ENCODE measurements around the gene RBM19.
"Not testable (repeated sequence)": the region's sequence is repeated elsewhere in the genome, so short reads cannot be mapped to it uniquely, and the experiment has no call there.

DNA sequence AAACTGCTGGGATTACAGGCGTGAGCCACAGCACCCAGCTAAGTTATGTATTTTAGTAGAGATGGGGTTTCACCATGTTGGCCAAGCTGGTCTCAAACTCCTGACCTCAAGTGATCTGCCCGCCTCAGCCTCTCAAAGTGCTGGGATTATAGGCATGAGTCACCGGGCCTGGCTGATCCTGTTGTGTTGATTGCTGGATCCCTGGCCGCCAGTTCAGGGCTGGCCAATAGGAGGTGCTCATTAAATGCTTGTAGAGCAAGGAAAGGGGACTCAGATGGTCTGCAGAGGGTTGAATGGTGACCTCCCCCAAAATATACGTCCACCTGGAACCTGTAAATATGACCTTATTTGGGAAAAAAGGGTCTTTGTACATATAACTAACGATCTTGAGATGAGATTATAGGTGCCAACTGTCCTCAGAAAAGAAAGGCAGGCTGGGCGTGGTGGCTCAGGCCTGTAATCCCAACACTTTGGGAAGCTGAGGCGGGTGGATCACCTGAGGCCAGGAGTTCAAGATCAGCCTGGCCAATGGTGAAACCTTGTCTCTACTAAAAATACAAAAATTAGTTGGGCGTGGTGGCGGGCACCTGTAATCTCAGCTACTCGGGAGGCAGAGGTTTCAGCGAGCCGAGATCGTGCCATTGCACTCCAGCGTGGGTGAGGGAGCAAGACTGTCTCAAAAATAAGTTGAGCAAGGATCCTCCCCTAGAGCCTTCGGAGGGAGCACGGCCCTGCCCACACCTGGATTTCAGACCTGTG is 156.5 kb downstream of the RBM19 start:
- TF ChIP-seq, protein P1, sequence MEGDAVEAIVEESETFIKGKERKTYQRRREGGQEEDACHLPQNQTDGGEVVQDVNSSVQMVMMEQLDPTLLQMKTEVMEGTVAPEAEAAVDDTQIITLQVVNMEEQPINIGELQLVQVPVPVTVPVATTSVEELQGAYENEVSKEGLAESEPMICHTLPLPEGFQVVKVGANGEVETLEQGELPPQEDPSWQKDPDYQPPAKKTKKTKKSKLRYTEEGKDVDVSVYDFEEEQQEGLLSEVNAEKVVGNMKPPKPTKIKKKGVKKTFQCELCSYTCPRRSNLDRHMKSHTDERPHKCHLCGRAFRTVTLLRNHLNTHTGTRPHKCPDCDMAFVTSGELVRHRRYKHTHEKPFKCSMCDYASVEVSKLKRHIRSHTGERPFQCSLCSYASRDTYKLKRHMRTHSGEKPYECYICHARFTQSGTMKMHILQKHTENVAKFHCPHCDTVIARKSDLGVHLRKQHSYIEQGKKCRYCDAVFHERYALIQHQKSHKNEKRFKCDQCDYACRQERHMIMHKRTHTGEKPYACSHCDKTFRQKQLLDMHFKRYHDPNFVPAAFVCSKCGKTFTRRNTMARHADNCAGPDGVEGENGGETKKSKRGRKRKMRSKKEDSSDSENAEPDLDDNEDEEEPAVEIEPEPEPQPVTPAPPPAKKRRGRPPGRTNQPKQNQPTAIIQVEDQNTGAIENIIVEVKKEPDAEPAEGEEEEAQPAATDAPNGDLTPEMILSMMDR (conservative IDR thresholded peaks at IDR 0.05 in 1 of 2, IDR thresholded peaks at IDR 0.05 in 1 of 2; ENCODE audit: low read depth in 1 of 2, low read length in 2 of 2): not testable (repeated sequence)
- not testable (repeated sequence) for TF ChIP-seq EZH2 (IDR thresholded peaks at IDR 0.05; ENCODE audit: low read length, missing control alignments)
